GM23338 (cell line): ENCODE data around the gene NLGN1. TPM values are rescaled to one million over a fixed set of nuclear protein-coding genes. Genes with fewer than 3 reads are reported as not detected.

Experiments used
- ATAC-seq: fragments of 200-7000 bp; cut with Tn5 transposase; 3 replicates; pipeline ENCODE4 v1.9.1; 2020
- DNase-seq: peaks from one replicate; pipeline ENCODE4 v3.0.0-alpha.2; 2015; ENCODE audit warnings: low spot score
- H2AFZ ChIP-seq: fragments of 200-600 bp; sonication (generic); 2 replicates; pipeline ENCODE4 v1.8.0; 2016; ENCODE audit warnings: antibody characterized with exemption, mild to moderate bottlenecking, moderate library complexity
- H3F3A ChIP-seq: fragments of 200-600 bp; sonication (generic); replicated peaks from 2 replicates; pipeline ENCODE4 v1.8.0; 2017; ENCODE audit warnings: antibody characterized with exemption, mixed run types, low read depth
- H3K27ac ChIP-seq: fragments of 200-600 bp; sonication (generic); 2 replicates; pipeline ENCODE4 v1.6.1; 2016; ENCODE audit warnings: low read depth
- H3K27me3 ChIP-seq: fragments of 200-600 bp; sonication (generic); 2 replicates; pipeline ENCODE4 v1.8.0; 2016; ENCODE audit warnings: mild to moderate bottlenecking, mixed run types, moderate library complexity; ENCODE audit not compliant: insufficient read depth
- H3K36me3 ChIP-seq: fragments of 200-600 bp; sonication (generic); 2 replicates; pipeline ENCODE4 v1.8.0; 2016; ENCODE audit warnings: mild to moderate bottlenecking; ENCODE audit not compliant: insufficient read depth
- H3K4me1 ChIP-seq: fragments of 200-600 bp; sonication (generic); 2 replicates; pipeline ENCODE4 v1.8.0; 2016; ENCODE audit warnings: mild to moderate bottlenecking, moderate library complexity; ENCODE audit not compliant: insufficient read depth
- H3K4me2 ChIP-seq: fragments of 200-600 bp; sonication (generic); 2 replicates; pipeline ENCODE4 v1.7.1; 2017; ENCODE audit warnings: mixed run types
- H3K4me3 ChIP-seq: fragments of 200-600 bp; sonication (generic); 2 replicates; pipeline ENCODE4 v1.6.1; 2016; ENCODE audit warnings: mixed run types
- H3K79me2 ChIP-seq: fragments of 200-600 bp; sonication (generic); replicated peaks from 2 replicates; pipeline ENCODE4 v1.8.0; 2017; ENCODE audit warnings: mild to moderate bottlenecking; ENCODE audit not compliant: insufficient read depth
- H3K9me2 ChIP-seq: fragments of 200-600 bp; sonication (generic); 2 replicates; pipeline ENCODE4 v1.8.0; 2017; ENCODE audit not compliant: insufficient read depth
- H4K20me1 ChIP-seq: fragments of 200-600 bp; sonication (generic); replicated peaks from 2 replicates; pipeline ENCODE4 v1.8.0; 2017; ENCODE audit warnings: mild to moderate bottlenecking; ENCODE audit not compliant: insufficient read depth
- H3K27ac Mint-ChIP-seq: 2 replicates; pipeline ENCODE4 v1.8.0; 2020; ENCODE audit warnings: inconsistent platforms, mild to moderate bottlenecking, moderate library complexity, mixed read lengths
- H3K27me3 Mint-ChIP-seq: 3 replicates; pipeline ENCODE4 v1.8.0; 2022; ENCODE audit warnings: low read depth, mild to moderate bottlenecking, moderate library complexity, mixed read lengths, inconsistent platforms; ENCODE audit not compliant: insufficient read depth, poor library complexity
- H3K36me3 Mint-ChIP-seq: 3 replicates; pipeline ENCODE4 v1.8.0; 2021; ENCODE audit warnings: low read depth, mild to moderate bottlenecking, inconsistent platforms, moderate library complexity, mixed read lengths
- H3K4me1 Mint-ChIP-seq: 3 replicates; pipeline ENCODE4 v1.8.0; 2020; ENCODE audit warnings: mild to moderate bottlenecking, inconsistent platforms, mixed read lengths
- H3K4me3 Mint-ChIP-seq: 3 replicates; pipeline ENCODE4 v1.8.0; 2021; ENCODE audit warnings: moderate library complexity, mild to moderate bottlenecking, inconsistent platforms, mixed read lengths
- H3K9me3 Mint-ChIP-seq: 3 replicates; pipeline ENCODE4 v1.8.0; 2020; ENCODE audit warnings: moderate library complexity, mild to moderate bottlenecking, inconsistent platforms, mixed read lengths
- CREB1 ChIP-seq: fragments of 250-450 bp; sonication (Bioruptor Pico); IDR thresholded peaks from 2 replicates; pipeline ENCODE4 v1.5.0; 2020; ENCODE audit warnings: low read depth, mild to moderate bottlenecking, moderate library complexity
- EZH2 ChIP-seq: fragments of 200-600 bp; sonication (generic); IDR thresholded peaks from one replicate; pipeline ENCODE4 v1.8.0; 2017; ENCODE audit warnings: antibody characterized with exemption, mild to moderate bottlenecking, low read depth; ENCODE audit not compliant: unreplicated experiment
- EZH2phosphoT487 ChIP-seq: fragments of 200-600 bp; sonication (generic); IDR thresholded peaks from one replicate; pipeline ENCODE4 v1.8.1; 2018; ENCODE audit warnings: antibody characterized with exemption; ENCODE audit not compliant: unreplicated experiment
- JUNB ChIP-seq: IDR thresholded peaks from one replicate; pipeline ENCODE4 v1.6.1; 2016; ENCODE audit warnings: antibody characterized with exemption; ENCODE audit not compliant: unreplicated experiment
- NANOG ChIP-seq: IDR thresholded peaks from 2 replicates; pipeline ENCODE4 v1.6.1; 2016; ENCODE audit warnings: antibody characterized with exemption, borderline replicate concordance
- POLR2AphosphoS5 ChIP-seq: IDR thresholded peaks from 2 replicates; pipeline ENCODE4 v1.6.1; 2016; ENCODE audit warnings: antibody characterized with exemption, low read depth
- STAT1 ChIP-seq: IDR thresholded peaks from one replicate; pipeline ENCODE4 v1.6.1; 2016; ENCODE audit warnings: antibody characterized with exemption; ENCODE audit not compliant: unreplicated experiment
- ZNF114 ChIP-seq: fragments of 250-450 bp; sonication (Bioruptor Pico); IDR thresholded peaks from 2 replicates; pipeline ENCODE4 v1.5.0; 2020; ENCODE audit warnings: mild to moderate bottlenecking, moderate library complexity
- ZNF331 ChIP-seq: fragments of 250-450 bp; sonication (Bioruptor Pico); IDR thresholded peaks from 2 replicates; pipeline ENCODE4 v1.5.0; 2020; ENCODE audit warnings: low read depth, mild to moderate bottlenecking, moderate library complexity
- polyA plus RNA-seq: library from polyadenylated mRNA; unstranded; fragments of >200 nt; fragmentation: Nextera tagmentation; extraction: Ambion mirVana; gene quantifications from 2 replicates; pipeline ENCODE4 v1.2.1, GENCODE V29; 2016
- total RNA-seq: library from RNA; depleted of rRNA; stranded (reverse); fragments of >200 nt; shearing (Covaris generic); gene quantifications from 2 replicates; pipeline ENCODE4 v1.2.3, GENCODE V29; 2014
- TF ChIP-seq, protein P1 (sequence below): IDR thresholded peaks from one replicate; pipeline ENCODE4 v1.6.1; 2018; ENCODE audit warnings: antibody characterized with exemption; ENCODE audit not compliant: unreplicated experiment
- TF ChIP-seq, protein P2 (sequence below): IDR thresholded peaks from 2 replicates; pipeline ENCODE4 v1.6.1; 2016; ENCODE audit warnings: antibody characterized with exemption

NLGN1 gene
- total and polyA plus RNA-seq, 2 experiments from 2014 or later, result 6.5 to 18.6 TPM

DNA sequence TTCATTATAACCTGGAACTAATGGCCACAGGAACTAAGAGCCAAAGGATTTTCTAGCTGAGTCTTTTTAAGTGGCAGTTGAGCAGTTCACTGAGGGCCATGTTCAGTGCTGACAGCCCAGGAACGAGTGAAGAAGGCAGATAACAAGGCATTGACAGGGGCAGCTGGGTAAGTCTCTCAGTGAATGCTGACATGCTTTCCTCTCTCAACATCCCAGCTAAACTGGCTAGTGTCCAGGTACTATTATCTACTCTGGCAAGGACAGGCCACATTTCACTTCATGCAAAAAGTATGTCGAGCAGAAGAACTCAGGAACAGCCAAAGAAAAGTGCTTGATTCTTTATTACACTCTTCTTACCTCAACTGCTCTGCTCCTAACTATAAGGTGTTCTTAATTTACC is 515.9 kb downstream of the NLGN1 start (continued):
- TF ChIP-seq, protein P1, sequence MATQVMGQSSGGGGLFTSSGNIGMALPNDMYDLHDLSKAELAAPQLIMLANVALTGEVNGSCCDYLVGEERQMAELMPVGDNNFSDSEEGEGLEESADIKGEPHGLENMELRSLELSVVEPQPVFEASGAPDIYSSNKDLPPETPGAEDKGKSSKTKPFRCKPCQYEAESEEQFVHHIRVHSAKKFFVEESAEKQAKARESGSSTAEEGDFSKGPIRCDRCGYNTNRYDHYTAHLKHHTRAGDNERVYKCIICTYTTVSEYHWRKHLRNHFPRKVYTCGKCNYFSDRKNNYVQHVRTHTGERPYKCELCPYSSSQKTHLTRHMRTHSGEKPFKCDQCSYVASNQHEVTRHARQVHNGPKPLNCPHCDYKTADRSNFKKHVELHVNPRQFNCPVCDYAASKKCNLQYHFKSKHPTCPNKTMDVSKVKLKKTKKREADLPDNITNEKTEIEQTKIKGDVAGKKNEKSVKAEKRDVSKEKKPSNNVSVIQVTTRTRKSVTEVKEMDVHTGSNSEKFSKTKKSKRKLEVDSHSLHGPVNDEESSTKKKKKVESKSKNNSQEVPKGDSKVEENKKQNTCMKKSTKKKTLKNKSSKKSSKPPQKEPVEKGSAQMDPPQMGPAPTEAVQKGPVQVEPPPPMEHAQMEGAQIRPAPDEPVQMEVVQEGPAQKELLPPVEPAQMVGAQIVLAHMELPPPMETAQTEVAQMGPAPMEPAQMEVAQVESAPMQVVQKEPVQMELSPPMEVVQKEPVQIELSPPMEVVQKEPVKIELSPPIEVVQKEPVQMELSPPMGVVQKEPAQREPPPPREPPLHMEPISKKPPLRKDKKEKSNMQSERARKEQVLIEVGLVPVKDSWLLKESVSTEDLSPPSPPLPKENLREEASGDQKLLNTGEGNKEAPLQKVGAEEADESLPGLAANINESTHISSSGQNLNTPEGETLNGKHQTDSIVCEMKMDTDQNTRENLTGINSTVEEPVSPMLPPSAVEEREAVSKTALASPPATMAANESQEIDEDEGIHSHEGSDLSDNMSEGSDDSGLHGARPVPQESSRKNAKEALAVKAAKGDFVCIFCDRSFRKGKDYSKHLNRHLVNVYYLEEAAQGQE, result no peak
- TF ChIP-seq NANOG, result no peak
- no peak for TF ChIP-seq EZH2
- TF ChIP-seq POLR2AphosphoS5, result no peak
- TF ChIP-seq ZNF114, result no peak
- TF ChIP-seq, protein P2, sequence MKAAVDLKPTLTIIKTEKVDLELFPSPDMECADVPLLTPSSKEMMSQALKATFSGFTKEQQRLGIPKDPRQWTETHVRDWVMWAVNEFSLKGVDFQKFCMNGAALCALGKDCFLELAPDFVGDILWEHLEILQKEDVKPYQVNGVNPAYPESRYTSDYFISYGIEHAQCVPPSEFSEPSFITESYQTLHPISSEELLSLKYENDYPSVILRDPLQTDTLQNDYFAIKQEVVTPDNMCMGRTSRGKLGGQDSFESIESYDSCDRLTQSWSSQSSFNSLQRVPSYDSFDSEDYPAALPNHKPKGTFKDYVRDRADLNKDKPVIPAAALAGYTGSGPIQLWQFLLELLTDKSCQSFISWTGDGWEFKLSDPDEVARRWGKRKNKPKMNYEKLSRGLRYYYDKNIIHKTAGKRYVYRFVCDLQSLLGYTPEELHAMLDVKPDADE, result no peak

DNA sequence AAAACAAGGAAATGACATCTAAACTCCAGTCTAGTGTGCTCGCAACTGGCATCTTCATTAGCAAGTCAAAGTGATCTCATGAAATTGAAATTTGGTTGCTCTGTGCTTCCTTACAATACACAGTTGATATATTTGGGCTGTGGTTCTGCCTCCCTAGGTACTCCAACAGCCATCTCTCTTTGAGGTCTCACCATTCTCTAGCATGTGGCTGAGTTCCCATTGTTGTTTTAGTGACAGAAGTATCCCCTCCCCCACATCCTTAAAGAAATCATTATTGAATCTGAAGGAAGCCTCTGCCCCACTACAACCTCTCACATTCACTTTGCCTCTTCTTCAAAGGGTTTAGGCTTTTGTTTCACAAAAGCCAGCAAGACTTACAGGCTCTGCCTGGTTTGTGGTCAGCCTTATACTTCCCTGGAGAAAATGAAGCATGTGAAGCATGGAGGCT is 516.5 kb downstream of the NLGN1 start:
- Histone ChIP-seq H3F3A (no peaks in the 10 kb centered on the region), H3K4me1 (peaks cover 44% of the 10 kb centered on the region), H3K4me3 (no peak overlapping the region), H3K27ac (0 out of 2 replicates have a peak overlapping the region, but pooled peaks have one; percentile 8), H3K36me3 (no peaks in the 10 kb centered on the region), H3K79me2 (no peaks in the 10 kb centered on the region), H2AFZ (no peak overlapping the region), H4K20me1 (no peaks in the 10 kb centered on the region), H3K4me2 (peak overlapping the region; percentile 53), H3K27me3 (no peaks in the 10 kb centered on the region), H3K9me2 (no peaks in the 10 kb centered on the region)
- DNase-seq, result peak; percentile 37
- H3K4me1 Mint-ChIP-seq, result peaks cover 43% of the 10 kb centered on the region
- H3K36me3 Mint-ChIP-seq, result no peaks in the 10 kb centered on the region
- H3K27me3 Mint-ChIP-seq, result peaks cover 2% of the 10 kb centered on the region
- no peak for TF ChIP-seq ZNF331 (CRISPR knock-in tag)
- no peak for TF ChIP-seq CREB1 (CRISPR knock-in tag)
- H3K9me3 Mint-ChIP-seq, result no peaks in the 10 kb centered on the region
- H3K4me3 Mint-ChIP-seq, result no peak overlapping the region
- peak overlapping the region; percentile 34 for H3K27ac Mint-ChIP-seq
- ATAC-seq, result peak; percentile 73

DNA sequence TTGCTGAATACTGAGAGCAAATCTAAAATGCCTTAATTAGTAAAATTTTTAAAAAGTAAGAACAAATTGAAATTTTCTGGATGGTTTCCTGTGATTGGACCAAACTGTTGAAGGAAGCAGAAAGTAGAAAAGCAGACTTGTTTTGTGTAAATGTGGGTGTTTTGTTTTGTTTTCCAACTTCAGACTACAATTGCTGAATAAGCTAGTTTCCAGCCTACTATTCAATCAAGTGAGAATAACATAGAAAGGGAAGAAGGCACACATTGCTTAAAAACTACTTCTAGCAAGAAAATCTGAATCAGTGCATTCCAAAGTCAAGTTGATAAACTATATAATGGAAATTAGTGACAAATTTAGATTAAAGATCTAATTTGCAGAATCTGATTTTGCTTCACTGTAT is 519.3 kb downstream of the NLGN1 start:
- H3K4me2 ChIP-seq, result no peak overlapping the region
- Mint-ChIP-seq H3K27me3 (peaks cover 2% of the 10 kb centered on the region), H3K27ac (no peak overlapping the region), H3K4me1 (peaks cover 40% of the 10 kb centered on the region), H3K36me3 (no peaks in the 10 kb centered on the region), H3K9me3 (no peaks in the 10 kb centered on the region), H3K4me3 (no peak overlapping the region)
- H2AFZ ChIP-seq, result no peak overlapping the region
- H3K27ac ChIP-seq, result no peak overlapping the region
- no peaks in the 10 kb centered on the region for H3K9me2 ChIP-seq
- H3K4me3 ChIP-seq, result no peak overlapping the region
- no peaks in the 10 kb centered on the region for H3K36me3 ChIP-seq
- DNase-seq, result no peak
- no peak for ATAC-seq
- no peaks in the 10 kb centered on the region for H3K27me3 ChIP-seq
- no peaks in the 10 kb centered on the region for H3K79me2 ChIP-seq
- no peaks in the 10 kb centered on the region for H3F3A ChIP-seq
- peaks cover 38% of the 10 kb centered on the region for H3K4me1 ChIP-seq
- no peaks in the 10 kb centered on the region for H4K20me1 ChIP-seq
- TF ChIP-seq, protein P2, result no peak
- no peak for TF ChIP-seq POLR2AphosphoS5
- no peak for TF ChIP-seq JUNB
- TF ChIP-seq, protein P1, result no peak
- TF ChIP-seq EZH2, result no peak
- TF ChIP-seq ZNF331 (CRISPR knock-in tag), result no peak
- no peak for TF ChIP-seq ZNF114
- no peak for TF ChIP-seq CREB1 (CRISPR knock-in tag)
- TF ChIP-seq EZH2phosphoT487, result no peak
- no peak for TF ChIP-seq STAT1
- TF ChIP-seq NANOG, result no peak
